Endothelial cell (in vitro differentiated cells): Measurements from ENCODE around the gene ZEB1. TPM values are rescaled to one million over a fixed set of nuclear protein-coding genes. Genes with fewer than 3 reads are reported as not detected.

ENCODE experiments used
- DNase-seq: peaks from one replicate; pipeline ENCODE4 v3.0.0; 2021; ENCODE audit warnings: low spot score
- H3K27ac Mint-ChIP-seq: one replicate; pipeline ENCODE4 v1.8.0; 2021; ENCODE audit warnings: mixed read lengths, inconsistent platforms; ENCODE audit not compliant: unreplicated experiment
- H3K27me3 Mint-ChIP-seq: one replicate; pipeline ENCODE4 v1.8.0; 2021; ENCODE audit warnings: mild to moderate bottlenecking, moderate library complexity, mixed read lengths, inconsistent platforms; ENCODE audit not compliant: unreplicated experiment
- H3K36me3 Mint-ChIP-seq: one replicate; pipeline ENCODE4 v1.8.0; 2021; ENCODE audit warnings: mild to moderate bottlenecking, low read depth, mixed read lengths, inconsistent platforms; ENCODE audit not compliant: unreplicated experiment
- H3K4me1 Mint-ChIP-seq: one replicate; pipeline ENCODE4 v1.8.0; 2021; ENCODE audit warnings: mild to moderate bottlenecking, mixed read lengths, inconsistent platforms; ENCODE audit not compliant: unreplicated experiment
- H3K4me3 Mint-ChIP-seq: one replicate; pipeline ENCODE4 v1.8.0; 2021; ENCODE audit warnings: mild to moderate bottlenecking, mixed read lengths, inconsistent platforms; ENCODE audit not compliant: unreplicated experiment
- H3K9me3 Mint-ChIP-seq: one replicate; pipeline ENCODE4 v1.8.0; 2021; ENCODE audit warnings: mixed read lengths, inconsistent platforms; ENCODE audit not compliant: unreplicated experiment
- CTCF ChIP-seq: fragments of 200-600 bp; sonication (generic); IDR thresholded peaks from one replicate; pipeline ENCODE4 v1.5.0; 2021; ENCODE audit warnings: antibody characterized with exemption; ENCODE audit not compliant: unreplicated experiment
- total RNA-seq: library from RNA; stranded (reverse); fragmentation: NEBNext Ultra II Directional; extraction: Animal tissue kit (Norgen Biotek cat#: 25700); gene quantifications from one replicate; pipeline ENCODE4 v1.2.1, GENCODE V29; 2021; ENCODE audit not compliant: unreplicated experiment

The ZEB1 gene
- total RNA-seq, 1 donor from 2014 or later = 76.6 TPM

GRCh38 chr10:31291123-31291522 is 27.9 kb upstream of the ZEB1 start:
- no peaks in the 10 kb centered on the region for H3K9me3 Mint-ChIP-seq
- no peak for DNase-seq
- TF ChIP-seq CTCF = no peak
- no peaks in the 10 kb centered on the region for H3K36me3 Mint-ChIP-seq
- H3K4me3 Mint-ChIP-seq = no peak overlapping the region
- no peaks in the 10 kb centered on the region for H3K27me3 Mint-ChIP-seq
- H3K27ac Mint-ChIP-seq = no peak overlapping the region
- no peaks in the 10 kb centered on the region for H3K4me1 Mint-ChIP-seq

GRCh38 chr10:31294558-31294957 is 24.5 kb upstream of the ZEB1 start:
- no peak overlapping the region for H3K27ac Mint-ChIP-seq
- no peaks in the 10 kb centered on the region for H3K9me3 Mint-ChIP-seq
- H3K27me3 Mint-ChIP-seq = no peaks in the 10 kb centered on the region
- no peak for DNase-seq
- H3K4me1 Mint-ChIP-seq = peaks cover 10% of the 10 kb centered on the region
- H3K36me3 Mint-ChIP-seq = no peaks in the 10 kb centered on the region
- H3K4me3 Mint-ChIP-seq = no peak overlapping the region
- TF ChIP-seq CTCF = no peak

GRCh38 chr10:31296754-31297153 is 22.3 kb upstream of the ZEB1 start:
- no peak for DNase-seq
- Mint-ChIP-seq H3K4me3 (no peak overlapping the region), H3K27me3 (no peaks in the 10 kb centered on the region), H3K9me3 (no peaks in the 10 kb centered on the region), H3K4me1 (peaks cover 10% of the 10 kb centered on the region), H3K36me3 (no peaks in the 10 kb centered on the region), H3K27ac (no peak overlapping the region)
- TF ChIP-seq CTCF = no peak

- no peak for TF ChIP-seq CTCF
- H3K27ac Mint-ChIP-seq = no peak overlapping the region
- no peaks in the 10 kb centered on the region for H3K9me3 Mint-ChIP-seq
These were observed 19.9 kb upstream of the ZEB1 start for GRCh38 chr10:31299119-31299518.

GRCh38 chr10:31303212-31303611 is 15.8 kb upstream of the ZEB1 start:
- H3K27ac Mint-ChIP-seq = no peak overlapping the region
- H3K4me3 Mint-ChIP-seq = no peak overlapping the region
- no peak for TF ChIP-seq CTCF
- H3K27me3 Mint-ChIP-seq = no peaks in the 10 kb centered on the region
- DNase-seq = no peak
- no peaks in the 10 kb centered on the region for H3K9me3 Mint-ChIP-seq
- peaks cover 8% of the 10 kb centered on the region for H3K4me1 Mint-ChIP-seq
- no peaks in the 10 kb centered on the region for H3K36me3 Mint-ChIP-seq

More at GRCh38 chr10:31299119-31299518, 19.9 kb upstream of the ZEB1 start:
- no peak for DNase-seq
- Mint-ChIP-seq H3K36me3 (no peaks in the 10 kb centered on the region), H3K4me1 (peaks cover 16% of the 10 kb centered on the region), H3K27me3 (no peaks in the 10 kb centered on the region), H3K4me3 (no peak overlapping the region)
